ENCODE data around the gene NKX6-1.

NKX6-1 gene

DNA sequence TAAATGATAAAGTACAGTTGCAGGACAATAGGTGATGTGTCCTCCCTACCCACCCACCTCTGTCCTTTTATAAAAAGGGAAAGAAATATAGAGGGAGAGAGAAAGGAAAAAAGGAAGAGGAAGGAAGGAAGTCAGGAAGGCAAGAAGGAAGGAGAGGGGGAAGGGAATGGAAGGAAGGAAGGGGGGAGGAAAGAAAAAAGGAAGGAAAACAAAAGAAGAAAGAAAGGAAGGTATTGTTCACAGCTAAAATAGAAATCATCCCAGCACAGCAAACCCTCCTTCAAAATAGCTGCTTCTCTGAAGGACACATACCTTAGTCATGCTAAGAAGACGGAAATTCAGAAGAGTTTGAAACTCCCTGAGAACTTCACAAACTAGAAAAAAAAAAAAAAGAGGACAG, 8.4 kb downstream of the NKX6-1 start:
- TF ChIP-seq, protein P1, sequence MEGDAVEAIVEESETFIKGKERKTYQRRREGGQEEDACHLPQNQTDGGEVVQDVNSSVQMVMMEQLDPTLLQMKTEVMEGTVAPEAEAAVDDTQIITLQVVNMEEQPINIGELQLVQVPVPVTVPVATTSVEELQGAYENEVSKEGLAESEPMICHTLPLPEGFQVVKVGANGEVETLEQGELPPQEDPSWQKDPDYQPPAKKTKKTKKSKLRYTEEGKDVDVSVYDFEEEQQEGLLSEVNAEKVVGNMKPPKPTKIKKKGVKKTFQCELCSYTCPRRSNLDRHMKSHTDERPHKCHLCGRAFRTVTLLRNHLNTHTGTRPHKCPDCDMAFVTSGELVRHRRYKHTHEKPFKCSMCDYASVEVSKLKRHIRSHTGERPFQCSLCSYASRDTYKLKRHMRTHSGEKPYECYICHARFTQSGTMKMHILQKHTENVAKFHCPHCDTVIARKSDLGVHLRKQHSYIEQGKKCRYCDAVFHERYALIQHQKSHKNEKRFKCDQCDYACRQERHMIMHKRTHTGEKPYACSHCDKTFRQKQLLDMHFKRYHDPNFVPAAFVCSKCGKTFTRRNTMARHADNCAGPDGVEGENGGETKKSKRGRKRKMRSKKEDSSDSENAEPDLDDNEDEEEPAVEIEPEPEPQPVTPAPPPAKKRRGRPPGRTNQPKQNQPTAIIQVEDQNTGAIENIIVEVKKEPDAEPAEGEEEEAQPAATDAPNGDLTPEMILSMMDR (IDR thresholded peaks at IDR 0.05; ENCODE audit: insufficient read depth, missing control alignments) = no peak
- FAIRE-seq (no peak), DNase-seq (ENCODE audit: insufficient read length, low spot score) (no peak)

GRCh38 chr4:84484236-84484635, 14.9 kb downstream of the NKX6-1 start:
- no peak for DNase-seq (ENCODE audit: insufficient read length, low spot score)
- TF ChIP-seq, protein P1 (IDR thresholded peaks at IDR 0.05; ENCODE audit: insufficient read depth, missing control alignments) = no peak
- no peak for FAIRE-seq

DNA sequence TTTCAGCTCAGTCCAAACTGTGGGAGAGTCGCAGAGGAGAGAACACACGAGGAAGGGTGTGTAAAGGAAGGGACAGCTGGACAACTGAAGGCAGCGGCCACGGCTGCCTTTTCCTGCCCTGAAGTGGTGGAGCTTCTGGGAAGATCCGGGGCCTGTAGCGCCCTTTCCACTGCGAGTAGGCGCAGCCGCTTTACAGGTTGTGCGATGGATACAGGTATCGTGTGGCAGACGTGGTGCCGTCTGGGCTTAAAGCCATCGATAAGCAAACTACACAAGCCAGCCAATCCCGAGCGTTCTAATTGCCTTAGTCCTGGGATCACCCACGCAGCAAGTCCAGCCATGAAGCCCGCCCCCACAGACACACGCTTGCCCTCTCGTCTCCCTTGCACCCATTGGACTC, 15.4 kb downstream of the NKX6-1 start:
- FAIRE-seq (no peak), DNase-seq (ENCODE audit: insufficient read length, low spot score) (no peak)
- TF ChIP-seq, protein P1 (IDR thresholded peaks at IDR 0.05; ENCODE audit: insufficient read depth, missing control alignments) = no peak

GRCh38 chr4:84482564-84483563, 16.2 kb downstream of the NKX6-1 start:
- FAIRE-seq (no peak), DNase-seq (ENCODE audit: insufficient read length, low spot score) (no peak)
- TF ChIP-seq, protein P1 (IDR thresholded peaks at IDR 0.05; ENCODE audit: insufficient read depth, missing control alignments) = no peak

DNA sequence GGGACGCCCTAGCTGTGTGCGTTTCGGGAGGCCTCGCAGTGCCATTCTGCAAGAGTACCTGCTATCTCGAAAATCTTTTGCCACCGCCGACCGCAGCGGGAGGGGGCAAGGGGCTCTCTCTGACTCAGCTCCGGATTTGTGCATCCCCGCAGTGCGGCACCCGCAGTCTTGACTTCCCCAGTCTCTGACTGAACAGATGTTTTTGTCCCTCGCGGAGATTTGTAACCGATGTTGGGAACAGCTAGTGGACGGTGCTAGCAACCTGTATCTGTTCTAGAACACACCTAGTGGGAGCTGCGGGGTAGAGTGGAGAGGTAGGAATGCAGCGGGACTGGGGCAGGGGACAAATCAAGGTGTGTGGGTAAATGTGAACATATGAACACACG, 17.2 kb downstream of the NKX6-1 start:
- TF ChIP-seq, protein P1 (IDR thresholded peaks at IDR 0.05; ENCODE audit: insufficient read depth, missing control alignments) = no peak
- DNase-seq (ENCODE audit: insufficient read length, low spot score) (no peak), FAIRE-seq (no peak)

DNA sequence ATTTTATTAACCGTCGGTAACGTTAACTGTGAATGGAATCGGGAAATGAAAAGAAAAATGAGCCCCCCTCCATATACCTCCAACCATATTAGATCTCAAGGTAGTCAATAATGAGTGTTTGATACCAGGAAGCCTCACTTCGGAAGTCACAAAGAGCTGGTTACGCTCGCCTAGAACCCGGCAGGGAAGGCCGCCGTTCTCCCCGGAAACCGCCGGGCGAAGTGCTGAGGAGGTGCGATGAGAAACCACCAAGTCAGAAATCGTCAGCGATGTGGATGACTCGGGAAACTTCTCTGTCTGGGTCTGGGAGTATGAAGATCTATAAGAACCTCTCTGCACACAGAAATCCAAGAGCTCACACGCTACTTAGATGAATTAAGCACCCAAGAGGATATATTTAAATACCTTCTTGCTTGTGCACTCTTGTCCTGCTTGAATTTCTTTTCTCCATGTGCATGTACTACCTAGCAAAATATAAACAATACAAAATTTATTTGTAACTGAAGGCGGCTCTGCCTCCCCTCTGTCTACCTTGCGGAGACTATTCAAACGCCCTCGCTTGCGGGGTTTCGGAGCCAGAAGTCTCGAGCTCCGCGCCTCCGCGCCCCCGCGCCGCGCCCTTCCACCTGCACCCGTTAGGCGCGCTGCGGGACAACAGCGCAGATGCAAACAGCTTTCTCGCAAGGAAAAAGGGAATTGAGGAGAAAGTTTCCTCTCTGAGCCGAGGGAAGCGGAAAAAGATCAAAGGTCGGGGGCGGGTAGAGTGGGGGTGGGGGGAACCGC, 17.8 kb downstream of the NKX6-1 start:
- DNase-seq (ENCODE audit: insufficient read length, low spot score) (no peak), FAIRE-seq (no peak)
- TF ChIP-seq, protein P1 (IDR thresholded peaks at IDR 0.05; ENCODE audit: insufficient read depth, missing control alignments) = no peak
